HEK293 (cell line): ENCODE results near the gene CDKN2AIP.

Experiments
- CTCF ChIA-PET: fragments of 350-600 bp; formaldehyde crosslinking; extraction: SDS; loops from one replicate; lab custom pipeline; 2021; ENCODE audit warnings: antibody characterized with exemption; lab: Yijun Ruan, JAX
- POLR2A ChIA-PET: fragments of 300-600 bp; formaldehyde crosslinking; extraction: SDS; loops from one replicate; lab custom pipeline; 2020; ENCODE audit warnings: antibody characterized with exemption, inconsistent platforms; lab: Yijun Ruan, JAX
- H3K27ac ChIP-seq: fragments of 200-500 bp; sonication (Bioruptor generic); 2 replicates; pipeline ENCODE4 v1.5.1; 2014; ENCODE audit warnings: low read depth, low read length, control low read depth, inconsistent platforms; ENCODE audit errors: extremely low read depth
- H3K36me3 ChIP-seq, 2 experiments: fragments of 200-500 bp in 1 of 2; sonication (Bioruptor generic) in 1 of 2; 1 replicate in 1 of 2; 2 replicates in 1 of 2; pipeline ENCODE4 v1.5.1; 2014 to 2017; ENCODE audit warnings: inconsistent platforms in 2 of 2, low read length in 2 of 2; ENCODE audit not compliant: control insufficient read depth in 2 of 2, insufficient read depth in 1 of 2
- H3K4me1 ChIP-seq: fragments of 200-500 bp; sonication (Bioruptor generic); 2 replicates; pipeline ENCODE4 v1.5.1; 2014; ENCODE audit warnings: mild to moderate bottlenecking, low read length, inconsistent platforms; ENCODE audit not compliant: control insufficient read depth, insufficient read depth
- H3K4me3 ChIP-seq: 2 replicates; pipeline ENCODE4 v1.5.1; 2011; ENCODE audit warnings: low read depth, mild to moderate bottlenecking, control low read depth, low read length, moderate library complexity
- H3K9me3 ChIP-seq: fragments of 200-500 bp; sonication (Bioruptor generic); 2 replicates; pipeline ENCODE4 v1.5.1; 2014; ENCODE audit warnings: low read depth, low read length, inconsistent platforms; ENCODE audit not compliant: control insufficient read depth, insufficient read depth
- BCL11B ChIP-seq: fragments of 450-650 bp; formaldehyde crosslinking; IDR thresholded peaks from 2 replicates; pipeline ENCODE4 v1.5.1; 2016; ENCODE audit warnings: low read depth, missing biosample characterization, missing genetic modification characterization
- GLIS2 ChIP-seq: fragments of 450-650 bp; formaldehyde crosslinking; IDR thresholded peaks from 2 replicates; pipeline ENCODE4 v1.5.1; 2016; ENCODE audit warnings: missing biosample characterization, missing genetic modification characterization
- PRDM1 ChIP-seq: fragments of 450-650 bp; formaldehyde crosslinking; IDR thresholded peaks from 2 replicates; pipeline ENCODE4; 2016; ENCODE audit warnings: missing biosample characterization, missing genetic modification characterization
- TRIM28 ChIP-seq: IDR thresholded peaks from 2 replicates; pipeline ENCODE4 v1.6.1; 2011; ENCODE audit warnings: low read length, control low read depth, borderline replicate concordance
- YY1 ChIP-seq: fragments of 450-650 bp; formaldehyde crosslinking; IDR thresholded peaks from 2 replicates; pipeline ENCODE4 v1.5.1; 2018; ENCODE audit warnings: missing biosample characterization, missing genetic modification characterization
- ZBTB44 ChIP-seq: fragments of 450-650 bp; IDR thresholded peaks from 2 replicates; pipeline ENCODE4 v1.5.1; 2018; ENCODE audit warnings: missing biosample characterization, mild to moderate bottlenecking, missing genetic modification characterization
- ZFP3 ChIP-seq: fragments of 450-650 bp; formaldehyde crosslinking; IDR thresholded peaks from 2 replicates; pipeline ENCODE4 v1.5.1; 2016; ENCODE audit warnings: low read depth, missing biosample characterization, missing genetic modification characterization
- ZFP69B ChIP-seq: fragments of 450-650 bp; formaldehyde crosslinking; IDR thresholded peaks from 2 replicates; pipeline ENCODE4 v1.5.1; 2016; ENCODE audit warnings: missing biosample characterization, missing genetic modification characterization
- ZNF138 ChIP-seq: fragments of 450-650 bp; formaldehyde crosslinking; IDR thresholded peaks from 2 replicates; pipeline ENCODE4 v1.5.1; 2016; ENCODE audit warnings: missing biosample characterization, missing genetic modification characterization, borderline replicate concordance
- ZNF18 ChIP-seq: fragments of 450-650 bp; formaldehyde crosslinking; IDR thresholded peaks from 2 replicates; pipeline ENCODE4 v1.5.1; 2016; ENCODE audit warnings: missing biosample characterization, missing genetic modification characterization
- ZNF214 ChIP-seq: fragments of 450-650 bp; formaldehyde crosslinking; IDR thresholded peaks from 2 replicates; pipeline ENCODE4 v1.5.1; 2017; ENCODE audit warnings: missing biosample characterization, mild to moderate bottlenecking, missing genetic modification characterization, borderline replicate concordance
- ZNF266 ChIP-seq: fragments of 450-650 bp; formaldehyde crosslinking; IDR thresholded peaks from 2 replicates; pipeline ENCODE4 v1.5.1; 2016; ENCODE audit warnings: missing biosample characterization, missing genetic modification characterization, low read depth
- ZNF292 ChIP-seq: fragments of 450-650 bp; formaldehyde crosslinking; IDR thresholded peaks from 2 replicates; pipeline ENCODE4 v1.5.1; 2016; ENCODE audit warnings: low read depth, missing biosample characterization, missing genetic modification characterization, borderline replicate concordance
- ZNF324 ChIP-seq: fragments of 450-650 bp; formaldehyde crosslinking; IDR thresholded peaks from 2 replicates; pipeline ENCODE4 v1.5.1; 2016; ENCODE audit warnings: missing biosample characterization, missing genetic modification characterization
- ZNF335 ChIP-seq: fragments of 450-650 bp; formaldehyde crosslinking; conservative IDR thresholded peaks from 2 replicates; pipeline ENCODE4 v1.5.1; 2016; ENCODE audit warnings: missing biosample characterization, missing genetic modification characterization
- ZNF354C ChIP-seq: fragments of 450-650 bp; formaldehyde crosslinking; IDR thresholded peaks from 2 replicates; pipeline ENCODE4 v1.5.1; 2016; ENCODE audit warnings: missing biosample characterization, missing genetic modification characterization, low read depth, borderline replicate concordance
- ZNF366 ChIP-seq: fragments of 450-650 bp; formaldehyde crosslinking; conservative IDR thresholded peaks from 2 replicates; pipeline ENCODE4 v1.5.1; 2016; ENCODE audit warnings: missing biosample characterization, missing genetic modification characterization
- ZNF501 ChIP-seq: fragments of 450-650 bp; formaldehyde crosslinking; IDR thresholded peaks from 2 replicates; pipeline ENCODE4 v1.5.1; 2016; ENCODE audit warnings: missing biosample characterization, missing genetic modification characterization
- ZNF621 ChIP-seq: fragments of 450-650 bp; formaldehyde crosslinking; IDR thresholded peaks from 2 replicates; pipeline ENCODE4 v1.5.1; 2017; ENCODE audit warnings: missing biosample characterization, missing genetic modification characterization
- ZNF623 ChIP-seq: fragments of 450-650 bp; formaldehyde crosslinking; IDR thresholded peaks from 2 replicates; pipeline ENCODE4 v1.5.1; 2016; ENCODE audit warnings: missing biosample characterization, missing genetic modification characterization
- ZNF629 ChIP-seq: fragments of 450-650 bp; formaldehyde crosslinking; IDR thresholded peaks from 2 replicates; pipeline ENCODE4 v1.5.1; 2017; ENCODE audit warnings: missing biosample characterization, missing genetic modification characterization
- ZNF660 ChIP-seq: fragments of 450-650 bp; IDR thresholded peaks from 2 replicates; pipeline ENCODE4 v1.5.1; 2018; ENCODE audit warnings: missing biosample characterization, mild to moderate bottlenecking, missing genetic modification characterization
- ZNF776 ChIP-seq: fragments of 450-650 bp; formaldehyde crosslinking; IDR thresholded peaks from 2 replicates; pipeline ENCODE4 v1.5.0; 2017; ENCODE audit warnings: missing biosample characterization, missing genetic modification characterization, borderline replicate concordance
- ZNF843 ChIP-seq: fragments of 450-650 bp; formaldehyde crosslinking; IDR thresholded peaks from 2 replicates; pipeline ENCODE4 v1.5.1; 2016; ENCODE audit warnings: missing biosample characterization, missing genetic modification characterization
- TF ChIP-seq, protein P1 (sequence below): fragments of 450-650 bp; formaldehyde crosslinking; IDR thresholded peaks from 2 replicates; pipeline ENCODE4; 2016; ENCODE audit warnings: missing biosample characterization, missing genetic modification characterization
- TF ChIP-seq, protein P2 (sequence below): fragments of 450-650 bp; formaldehyde crosslinking; IDR thresholded peaks from 2 replicates; pipeline ENCODE4 v1.5.1; 2016; ENCODE audit warnings: missing biosample characterization, missing genetic modification characterization
- TF ChIP-seq, protein P3 (sequence below): fragments of 450-650 bp; formaldehyde crosslinking; IDR thresholded peaks from 2 replicates; pipeline ENCODE4 v1.5.1; 2016; ENCODE audit warnings: missing biosample characterization, missing genetic modification characterization

Gene CDKN2AIP, protein sequence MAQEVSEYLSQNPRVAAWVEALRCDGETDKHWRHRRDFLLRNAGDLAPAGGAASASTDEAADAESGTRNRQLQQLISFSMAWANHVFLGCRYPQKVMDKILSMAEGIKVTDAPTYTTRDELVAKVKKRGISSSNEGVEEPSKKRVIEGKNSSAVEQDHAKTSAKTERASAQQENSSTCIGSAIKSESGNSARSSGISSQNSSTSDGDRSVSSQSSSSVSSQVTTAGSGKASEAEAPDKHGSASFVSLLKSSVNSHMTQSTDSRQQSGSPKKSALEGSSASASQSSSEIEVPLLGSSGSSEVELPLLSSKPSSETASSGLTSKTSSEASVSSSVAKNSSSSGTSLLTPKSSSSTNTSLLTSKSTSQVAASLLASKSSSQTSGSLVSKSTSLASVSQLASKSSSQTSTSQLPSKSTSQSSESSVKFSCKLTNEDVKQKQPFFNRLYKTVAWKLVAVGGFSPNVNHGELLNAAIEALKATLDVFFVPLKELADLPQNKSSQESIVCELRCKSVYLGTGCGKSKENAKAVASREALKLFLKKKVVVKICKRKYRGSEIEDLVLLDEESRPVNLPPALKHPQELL

GRCh38 chr4:183444214-183445096 is at the start of gene CDKN2AIP:
TSS of gene CDKN2AIP (plus strand) at chr4:183444636. CDS start at chr4:183444798, 162 bp downstream.
- H3K27ac ChIP-seq = peak within 1 kb of the TSS; percentile 97
- 0 out of 2 replicates have a peak, but pooled peaks cover 4% of the 10 kb centered on the region for H3K4me1 ChIP-seq
- H3K4me3 ChIP-seq = peak within 1 kb of the TSS; percentile 94
- POLR2A ChIA-PET = interaction anchor here (0.6 to 1.9 kb wide), 5 partner anchors 10 to 92 kb away, joined by 4 to 5 read pairs (median 4); partner anchors contain the start of gene ING2
- no peaks in the 10 kb centered on the region for H3K9me3 ChIP-seq
- peaks cover 5 to 38% of the 10 kb centered on the region in 2 experiments; a peak in 2 of 3 replicates for H3K36me3 ChIP-seq
- CTCF ChIA-PET = no interaction called here
- TF ChIP-seq, protein P1, sequence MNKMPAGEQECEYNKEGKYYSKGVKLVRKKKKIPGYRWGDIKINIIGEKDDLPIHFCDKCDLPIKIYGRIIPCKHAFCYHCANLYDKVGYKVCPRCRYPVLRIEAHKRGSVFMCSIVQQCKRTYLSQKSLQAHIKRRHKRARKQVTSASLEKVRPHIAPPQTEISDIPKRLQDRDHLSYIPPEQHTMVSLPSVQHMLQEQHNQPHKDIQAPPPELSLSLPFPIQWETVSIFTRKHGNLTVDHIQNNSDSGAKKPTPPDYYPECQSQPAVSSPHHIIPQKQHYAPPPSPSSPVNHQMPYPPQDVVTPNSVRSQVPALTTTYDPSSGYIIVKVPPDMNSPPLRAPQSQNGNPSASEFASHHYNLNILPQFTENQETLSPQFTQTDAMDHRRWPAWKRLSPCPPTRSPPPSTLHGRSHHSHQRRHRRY (tag by site-specific recombination) = no peak
- TF ChIP-seq ZFP3 (tag by site-specific recombination) = no peak
- TF ChIP-seq ZNF266 (tag by site-specific recombination) = no peak
- TF ChIP-seq ZNF138 = no peak
- no peak for TF ChIP-seq ZBTB44
- no peak; the same call in 1 of the 2 replicates for TF ChIP-seq ZFP69B (tag by site-specific recombination)
- TF ChIP-seq ZNF501 (tag by site-specific recombination) = peak; percentile 90
- TF ChIP-seq ZNF214 (tag by site-specific recombination) = no peak
- TF ChIP-seq, protein P2, sequence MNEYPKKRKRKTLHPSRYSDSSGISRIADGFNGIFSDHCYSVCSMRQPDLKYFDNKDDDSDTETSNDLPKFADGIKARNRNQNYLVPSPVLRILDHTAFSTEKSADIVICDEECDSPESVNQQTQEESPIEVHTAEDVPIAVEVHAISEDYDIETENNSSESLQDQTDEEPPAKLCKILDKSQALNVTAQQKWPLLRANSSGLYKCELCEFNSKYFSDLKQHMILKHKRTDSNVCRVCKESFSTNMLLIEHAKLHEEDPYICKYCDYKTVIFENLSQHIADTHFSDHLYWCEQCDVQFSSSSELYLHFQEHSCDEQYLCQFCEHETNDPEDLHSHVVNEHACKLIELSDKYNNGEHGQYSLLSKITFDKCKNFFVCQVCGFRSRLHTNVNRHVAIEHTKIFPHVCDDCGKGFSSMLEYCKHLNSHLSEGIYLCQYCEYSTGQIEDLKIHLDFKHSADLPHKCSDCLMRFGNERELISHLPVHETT (tag by site-specific recombination) = no peak
- TF ChIP-seq ZNF324 (tag by site-specific recombination) = peak; percentile 66; the same call in 1 of the 2 replicates
- peak; percentile 54 for TF ChIP-seq ZNF660
- TF ChIP-seq TRIM28 = no peak; the same call in 1 of the 2 replicates
- TF ChIP-seq ZNF366 (tag by site-specific recombination) = no peak
- 0 out of 2 replicates have a peak, but pooled peaks have one; percentile 33 for TF ChIP-seq ZNF843 (tag by site-specific recombination)
- no peak for TF ChIP-seq ZNF18 (tag by site-specific recombination)
- TF ChIP-seq GLIS2 = peak; percentile 90
- TF ChIP-seq ZNF354C (tag by site-specific recombination) = no peak
- TF ChIP-seq PRDM1 (tag by site-specific recombination) = no peak
- TF ChIP-seq, protein P3, sequence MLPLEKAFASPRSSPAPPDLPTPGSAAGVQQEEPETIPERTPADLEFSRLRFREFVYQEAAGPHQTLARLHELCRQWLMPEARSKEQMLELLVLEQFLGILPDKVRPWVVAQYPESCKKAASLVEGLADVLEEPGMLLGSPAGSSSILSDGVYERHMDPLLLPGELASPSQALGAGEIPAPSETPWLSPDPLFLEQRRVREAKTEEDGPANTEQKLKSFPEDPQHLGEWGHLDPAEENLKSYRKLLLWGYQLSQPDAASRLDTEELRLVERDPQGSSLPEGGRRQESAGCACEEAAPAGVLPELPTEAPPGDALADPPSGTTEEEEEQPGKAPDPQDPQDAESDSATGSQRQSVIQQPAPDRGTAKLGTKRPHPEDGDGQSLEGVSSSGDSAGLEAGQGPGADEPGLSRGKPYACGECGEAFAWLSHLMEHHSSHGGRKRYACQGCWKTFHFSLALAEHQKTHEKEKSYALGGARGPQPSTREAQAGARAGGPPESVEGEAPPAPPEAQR (tag by site-specific recombination) = no peak
- no peak for TF ChIP-seq ZNF776
- TF ChIP-seq ZNF623 (tag by site-specific recombination) = no peak
- TF ChIP-seq YY1 (tag by site-specific recombination) = peak; percentile 85
- TF ChIP-seq ZNF621 (tag by site-specific recombination) = no peak
- TF ChIP-seq ZNF335 (tag by site-specific recombination) = peak; percentile 75
- TF ChIP-seq ZNF629 (tag by site-specific recombination) = peak; percentile 34; the same call in 1 of the 2 replicates
- TF ChIP-seq BCL11B (tag by site-specific recombination) = no peak
- no peak for TF ChIP-seq ZNF292 (tag by site-specific recombination)
